Central memory CD4-positive, alpha-beta T cell (primary cell): ENCODE results near the gene CFAP92.

Experiments
- DNase-seq: peaks from one replicate; pipeline ENCODE4 v3.0.0; 2022

Gene CFAP92

GRCh38 chr3:128861491-128861890 lies 132.4 kb downstream of the CFAP92 start:
- DNase-seq: no peak
